ENCODE data around the gene CCDC63.

DNA sequence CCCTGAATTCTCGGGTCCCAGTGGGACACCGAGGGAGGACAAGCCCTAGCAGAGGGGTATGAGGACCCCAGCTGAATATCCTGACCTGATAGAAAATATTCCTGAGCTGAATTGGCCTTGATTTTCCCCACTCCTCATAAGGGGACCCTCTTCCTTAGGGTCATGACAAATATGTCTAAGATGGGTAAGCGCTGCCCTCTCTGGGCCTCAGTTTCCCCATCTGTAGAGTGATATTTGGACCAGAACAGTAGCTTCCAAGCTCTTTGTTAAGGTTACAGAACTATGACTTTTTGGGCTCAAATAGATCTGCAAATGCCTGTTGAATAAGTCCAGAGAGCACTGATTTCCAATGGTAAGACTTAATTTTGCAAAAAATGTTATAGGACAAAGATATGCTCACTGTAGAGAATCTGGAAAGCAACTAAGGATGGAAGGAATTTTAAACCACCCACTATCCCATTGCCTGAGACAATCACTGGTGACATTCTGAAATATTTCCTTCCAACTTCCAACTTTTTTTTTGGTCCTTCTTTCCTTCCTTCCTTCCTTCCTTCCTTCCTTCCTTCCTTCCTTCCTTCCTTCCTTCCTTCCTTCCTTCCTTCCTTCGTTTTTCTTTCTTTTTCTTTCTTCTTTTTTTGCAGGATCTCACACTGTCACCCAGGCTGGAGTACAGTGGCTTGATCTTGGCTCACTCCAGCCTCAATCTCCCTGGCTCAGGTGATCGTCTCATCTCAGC is 41.6 kb downstream of the CCDC63 start:
- TF ChIP-seq RAD21 (CRISPR knock-in tag; conservative IDR thresholded peaks at IDR 0.05 in 1 of 2, IDR thresholded peaks at IDR 0.05 in 1 of 2) = no peak
- TF ChIP-seq, protein P1, sequence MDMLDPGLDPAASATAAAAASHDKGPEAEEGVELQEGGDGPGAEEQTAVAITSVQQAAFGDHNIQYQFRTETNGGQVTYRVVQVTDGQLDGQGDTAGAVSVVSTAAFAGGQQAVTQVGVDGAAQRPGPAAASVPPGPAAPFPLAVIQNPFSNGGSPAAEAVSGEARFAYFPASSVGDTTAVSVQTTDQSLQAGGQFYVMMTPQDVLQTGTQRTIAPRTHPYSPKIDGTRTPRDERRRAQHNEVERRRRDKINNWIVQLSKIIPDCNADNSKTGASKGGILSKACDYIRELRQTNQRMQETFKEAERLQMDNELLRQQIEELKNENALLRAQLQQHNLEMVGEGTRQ (CRISPR knock-in tag; IDR thresholded peaks at IDR 0.05) = no peak
- no peak for TF ChIP-seq ZNF324 (CRISPR knock-in tag; IDR thresholded peaks at IDR 0.05)
- no peak for TF ChIP-seq POLR2AphosphoS5 (IDR thresholded peaks at IDR 0.05; ENCODE audit: control insufficient read depth, insufficient read depth, low read depth, low read length)
- TF ChIP-seq, protein P2, sequence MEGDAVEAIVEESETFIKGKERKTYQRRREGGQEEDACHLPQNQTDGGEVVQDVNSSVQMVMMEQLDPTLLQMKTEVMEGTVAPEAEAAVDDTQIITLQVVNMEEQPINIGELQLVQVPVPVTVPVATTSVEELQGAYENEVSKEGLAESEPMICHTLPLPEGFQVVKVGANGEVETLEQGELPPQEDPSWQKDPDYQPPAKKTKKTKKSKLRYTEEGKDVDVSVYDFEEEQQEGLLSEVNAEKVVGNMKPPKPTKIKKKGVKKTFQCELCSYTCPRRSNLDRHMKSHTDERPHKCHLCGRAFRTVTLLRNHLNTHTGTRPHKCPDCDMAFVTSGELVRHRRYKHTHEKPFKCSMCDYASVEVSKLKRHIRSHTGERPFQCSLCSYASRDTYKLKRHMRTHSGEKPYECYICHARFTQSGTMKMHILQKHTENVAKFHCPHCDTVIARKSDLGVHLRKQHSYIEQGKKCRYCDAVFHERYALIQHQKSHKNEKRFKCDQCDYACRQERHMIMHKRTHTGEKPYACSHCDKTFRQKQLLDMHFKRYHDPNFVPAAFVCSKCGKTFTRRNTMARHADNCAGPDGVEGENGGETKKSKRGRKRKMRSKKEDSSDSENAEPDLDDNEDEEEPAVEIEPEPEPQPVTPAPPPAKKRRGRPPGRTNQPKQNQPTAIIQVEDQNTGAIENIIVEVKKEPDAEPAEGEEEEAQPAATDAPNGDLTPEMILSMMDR (IDR thresholded peaks at IDR 0.05 in 2 of 3, conservative IDR thresholded peaks at IDR 0.05 in 1 of 3; ENCODE audit: insufficient read depth in 2 of 3, low read depth in 1 of 3, low read length in 3 of 3) = no peak
- TF ChIP-seq, protein P3, sequence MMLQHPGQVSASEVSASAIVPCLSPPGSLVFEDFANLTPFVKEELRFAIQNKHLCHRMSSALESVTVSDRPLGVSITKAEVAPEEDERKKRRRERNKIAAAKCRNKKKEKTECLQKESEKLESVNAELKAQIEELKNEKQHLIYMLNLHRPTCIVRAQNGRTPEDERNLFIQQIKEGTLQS (IDR thresholded peaks at IDR 0.05) = no peak
- TF ChIP-seq, protein P3 (CRISPR knock-in tag; conservative IDR thresholded peaks at IDR 0.05) = no peak
- TF ChIP-seq RFX1 (IDR thresholded peaks at IDR 0.05) = no peak

All from K562 (cell line).